ENCODE data around the gene TPPP2.
"Not testable (repeated sequence)": the region's sequence is repeated elsewhere in the genome, so short reads cannot be mapped to it uniquely, and the experiment has no call there.

Gene TPPP2
- total RNA-seq: 0 to 0.09 (median 0) reads per million in 18 experiments

- no peak for DNase-seq
Observed at GRCh38 chr14:21029917-21030316, at the start of gene TPPP2. Gene TPPP2 (plus strand): TSS chr14:21030217. CDS start chr14:21030582, 365 bp downstream.

- peak; percentile 56 to 62 for DNase-seq
Observed at GRCh38 chr14:20980906-20981305, 49.1 kb upstream of the TPPP2 start.

GRCh38 chr14:20982646-20983369, 47.2 kb upstream of the TPPP2 start:
- DNase-seq: no peak

GRCh38 chr14:20985650-20986049, 44.4 kb upstream of the TPPP2 start:
- DNase-seq: peak; percentile 44

- peak; percentile 85 to 88 for DNase-seq
Observed at GRCh38 chr14:20986811-20987210, 43.2 kb upstream of the TPPP2 start.

- DNase-seq: peak; percentile 67 to 72
Observed at GRCh38 chr14:20988717-20989470, 41.1 kb upstream of the TPPP2 start.

- DNase-seq: no peak
Observed at GRCh38 chr14:20989471-20989786, 40.6 kb upstream of the TPPP2 start.

GRCh38 chr14:20989787-20990600, 40.0 kb upstream of the TPPP2 start, which contains the start of gene METTL17:
Gene METTL17 (plus strand): TSS chr14:20989980. CDS start chr14:20990003, 23 bp downstream.
- peak; percentile 97 to 98 for DNase-seq

GRCh38 chr14:20996521-20996920, 33.5 kb upstream of the TPPP2 start:
- DNase-seq: no peak

GRCh38 chr14:20997115-20997514, 32.9 kb upstream of the TPPP2 start:
- DNase-seq: no peak

- no peak for DNase-seq
Observed at GRCh38 chr14:20997564-20997963, 32.5 kb upstream of the TPPP2 start.

- no peak for DNase-seq
Observed at GRCh38 chr14:20998139-20998538, 31.9 kb upstream of the TPPP2 start.

GRCh38 chr14:20998674-20999366, 31.2 kb upstream of the TPPP2 start, which contains the start of gene SLC39A2:
Gene SLC39A2 (plus strand): TSS chr14:20999293. CDS start chr14:20999447, 154 bp downstream.
- peak in 1 of 2 donors; percentile 59 for DNase-seq

GRCh38 chr14:20999591-20999990, 30.4 kb upstream of the TPPP2 start:
- DNase-seq: no peak

GRCh38 chr14:21001218-21001617, 28.8 kb upstream of the TPPP2 start:
- DNase-seq: no peak

GRCh38 chr14:21003788-21004346, 26.1 kb upstream of the TPPP2 start:
- no peak for DNase-seq

- DNase-seq: not testable (repeated sequence)
Observed at GRCh38 chr14:21009721-21010120, 20.3 kb upstream of the TPPP2 start.

GRCh38 chr14:21011136-21011535, 18.9 kb upstream of the TPPP2 start:
- no peak for DNase-seq

- DNase-seq: peak; percentile 91
Observed at GRCh38 chr14:21014761-21015190, 15.2 kb upstream of the TPPP2 start.

GRCh38 chr14:21015312-21015711, 14.7 kb upstream of the TPPP2 start:
- peak; percentile 76 to 80 for DNase-seq

- DNase-seq: no peak
Observed at GRCh38 chr14:21016413-21017190, 13.4 kb upstream of the TPPP2 start.
